IMR-90 (cell line): ENCODE measurements around the gene PLD1.

Source experiments
- CEBPB ChIP-seq: IDR thresholded peaks from 2 replicates; pipeline ENCODE4 v1.6.1; 2012; ENCODE audit warnings: low read depth, low read length, improper control_type of control experiment
- CTCF ChIP-seq: conservative IDR thresholded peaks from 2 replicates; pipeline ENCODE4 v1.5.1; 2012; ENCODE audit warnings: mild to moderate bottlenecking, low read depth, low read length, improper control_type of control experiment
- FOS ChIP-seq: fragments of 150-350 bp; IDR thresholded peaks from 2 replicates; pipeline ENCODE4 v1.6.1; 2016; ENCODE audit warnings: low read depth, low read length
- MAFK ChIP-seq: IDR thresholded peaks from 2 replicates; pipeline ENCODE4 v1.6.1; 2012; ENCODE audit warnings: low read depth, low read length, improper control_type of control experiment
- POLR2A ChIP-seq: IDR thresholded peaks from 2 replicates; pipeline ENCODE4 v1.6.1; 2012; ENCODE audit warnings: mild to moderate bottlenecking, low read depth, low read length
- RCOR1 ChIP-seq: IDR thresholded peaks from 2 replicates; pipeline ENCODE4 v1.6.1; 2012; ENCODE audit warnings: mild to moderate bottlenecking, low read length, improper control_type of control experiment; ENCODE audit not compliant: insufficient replicate concordance

GRCh38 chr3:171783626-171784025, 26.7 kb downstream of the PLD1 start:
- TF ChIP-seq CTCF = no peak
- TF ChIP-seq RCOR1 = no peak
- no peak for TF ChIP-seq POLR2A
- TF ChIP-seq FOS = no peak
- no peak for TF ChIP-seq CEBPB
- TF ChIP-seq MAFK = no peak
